ENCODE measurements around the gene ACTR2.

DNA sequence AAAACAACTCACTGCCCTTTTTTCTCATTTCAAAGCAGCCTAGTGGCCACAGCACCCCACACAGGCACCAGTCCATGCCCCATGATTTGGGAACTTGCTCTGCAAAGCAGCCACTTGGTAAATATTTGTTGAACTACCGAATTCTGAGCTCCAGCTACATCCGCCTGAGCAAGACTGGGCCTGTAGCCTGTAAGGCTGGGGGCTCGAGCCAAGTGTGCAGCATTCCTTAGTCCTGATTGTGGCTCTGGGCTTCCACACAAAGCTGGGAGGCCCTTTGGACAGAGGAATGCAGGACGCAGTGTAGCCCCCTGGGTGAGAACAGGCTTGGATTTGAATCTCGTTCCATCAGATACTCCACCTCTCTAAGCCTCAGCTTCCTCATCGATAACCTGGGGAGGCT lies 88.4 kb downstream of the ACTR2 start:
- TF ChIP-seq, protein P1, sequence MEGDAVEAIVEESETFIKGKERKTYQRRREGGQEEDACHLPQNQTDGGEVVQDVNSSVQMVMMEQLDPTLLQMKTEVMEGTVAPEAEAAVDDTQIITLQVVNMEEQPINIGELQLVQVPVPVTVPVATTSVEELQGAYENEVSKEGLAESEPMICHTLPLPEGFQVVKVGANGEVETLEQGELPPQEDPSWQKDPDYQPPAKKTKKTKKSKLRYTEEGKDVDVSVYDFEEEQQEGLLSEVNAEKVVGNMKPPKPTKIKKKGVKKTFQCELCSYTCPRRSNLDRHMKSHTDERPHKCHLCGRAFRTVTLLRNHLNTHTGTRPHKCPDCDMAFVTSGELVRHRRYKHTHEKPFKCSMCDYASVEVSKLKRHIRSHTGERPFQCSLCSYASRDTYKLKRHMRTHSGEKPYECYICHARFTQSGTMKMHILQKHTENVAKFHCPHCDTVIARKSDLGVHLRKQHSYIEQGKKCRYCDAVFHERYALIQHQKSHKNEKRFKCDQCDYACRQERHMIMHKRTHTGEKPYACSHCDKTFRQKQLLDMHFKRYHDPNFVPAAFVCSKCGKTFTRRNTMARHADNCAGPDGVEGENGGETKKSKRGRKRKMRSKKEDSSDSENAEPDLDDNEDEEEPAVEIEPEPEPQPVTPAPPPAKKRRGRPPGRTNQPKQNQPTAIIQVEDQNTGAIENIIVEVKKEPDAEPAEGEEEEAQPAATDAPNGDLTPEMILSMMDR (IDR thresholded peaks at IDR 0.05), result no peak
- no peak for TF ChIP-seq EZH2phosphoT487 (IDR thresholded peaks at IDR 0.05)
- no peak for TF ChIP-seq EZH2 (IDR thresholded peaks at IDR 0.05)

Data from neural progenitor cell (in vitro differentiated cells).